K562 (cell line): ENCODE measurements around the gene OR6F1. TPM values are rescaled to one million over a fixed set of nuclear protein-coding genes. Genes with fewer than 3 reads are reported as not detected.

Source experiments
- ATAC-seq: fragments of 200-7000 bp; cut with Tn5 transposase; 3 replicates; pipeline ENCODE4 v1.9.1; 2020; ENCODE audit warnings: moderate library complexity
- BruUV-seq: library from RNA; stranded (reverse); fragments of 400-500 nt; replicated peaks from 2 replicates; lab custom pipeline; 2021; lab: Mats Ljungman, UMichigan
- CTCF ChIA-PET: fragments of 300-600 bp; formaldehyde crosslinking; extraction: SDS; loops from one replicate; lab custom pipeline; 2021; ENCODE audit warnings: low intra/inter-chr PET ratio; lab: Yijun Ruan, JAX
- POLR2A ChIA-PET: fragments of 300-600, 350-650 bp; sonication (Branson Sonifier 250); formaldehyde crosslinking; extraction: SDS; loops from one replicate; lab custom pipeline; 2021; ENCODE audit warnings: antibody characterized with exemption, inconsistent platforms; lab: Yijun Ruan, JAX
- DNase-seq, 4 experiments: peaks; one replicate each; pipeline versions ENCODE4 v3.0.0 to v3.0.0-alpha.2; 2011 to 2018; ENCODE audit warnings: low spot score in 3 of 4, mixed read lengths in 3 of 4; ENCODE audit errors: extremely low read depth in 1 of 4
- FAIRE-seq: peaks from 2 replicates; lab custom pipeline; 2011; peaks lifted over from hg19 to GRCh38; lab: Jason Lieb, UNC
- H2AFZ ChIP-seq: 2 replicates; pipeline ENCODE4 v1.6.0; 2011; ENCODE audit warnings: low read depth, low read length, control low read depth, inconsistent platforms
- H3K27ac ChIP-seq: fragments of 200-600 bp; 3 replicates; pipeline ENCODE4 v1.8.0; 2011; ENCODE audit warnings: low read depth, mild to moderate bottlenecking, control low read depth, inconsistent platforms, low read length, moderate library complexity, mixed read lengths; ENCODE audit errors: extremely low read depth
- H3K27me3 ChIP-seq, 2 experiments: fragments of 300-600 bp in 1 of 2; 2 replicates in 1 of 2; 3 replicates in 1 of 2; pipeline versions ENCODE4 v1.6.0 to v1.8.0; 2011; ENCODE audit warnings: inconsistent platforms in 2 of 2, low read length in 2 of 2, mild to moderate bottlenecking in 1 of 2, mixed read lengths in 1 of 2, moderate library complexity in 1 of 2; ENCODE audit not compliant: control insufficient read depth in 2 of 2, insufficient read depth in 2 of 2
- H3K36me3 ChIP-seq: fragments of 300-600 bp; 3 replicates; pipeline ENCODE4 v1.8.0; 2011; ENCODE audit warnings: mild to moderate bottlenecking, low read length, inconsistent platforms; ENCODE audit not compliant: control insufficient read depth, insufficient read depth
- H3K4me1 ChIP-seq, 2 experiments: fragments of 200-600 bp in 1 of 2; replicated peaks in 1 of 2; 2 replicates in 1 of 2; 3 replicates in 1 of 2; pipeline versions ENCODE4 v1.5.1 to v1.8.0; 2011; ENCODE audit warnings: inconsistent platforms in 2 of 2, low read length in 2 of 2, mild to moderate bottlenecking in 1 of 2, mixed read lengths in 1 of 2, moderate library complexity in 1 of 2; ENCODE audit not compliant: control insufficient read depth in 2 of 2, insufficient read depth in 2 of 2
- H3K4me2 ChIP-seq: 2 replicates; pipeline ENCODE4 v1.6.1; 2011; ENCODE audit warnings: low read length, control low read depth, inconsistent platforms, mixed read lengths; ENCODE audit not compliant: insufficient read depth
- H3K4me3 ChIP-seq: fragments of 200-600 bp; sonication (generic), shearing (Covaris generic); 2 replicates; pipeline ENCODE4 v1.5.1; 2016; ENCODE audit warnings: control low read depth, inconsistent platforms
- H3K79me2 ChIP-seq: fragments of 200-600 bp; 3 replicates; pipeline ENCODE4 v1.8.0; 2011; ENCODE audit warnings: low read length, inconsistent platforms; ENCODE audit not compliant: control insufficient read depth, insufficient read depth
- H3K9ac ChIP-seq, 2 experiments: 2 replicates each; pipeline versions ENCODE4 v1.6.0 to v1.6.1; 2011; ENCODE audit warnings: low read depth in 2 of 2, low read length in 2 of 2, control low read depth in 1 of 2, inconsistent platforms in 1 of 2, mild to moderate bottlenecking in 1 of 2, mixed read lengths in 1 of 2; ENCODE audit not compliant: insufficient read depth in 1 of 2
- H3K9me1 ChIP-seq: one replicate; pipeline ENCODE4 v1.6.0; 2011; ENCODE audit warnings: inconsistent platforms, mild to moderate bottlenecking, low read length, moderate library complexity; ENCODE audit not compliant: control insufficient read depth, insufficient read depth
- H3K9me3 ChIP-seq: replicated peaks from 2 replicates; pipeline ENCODE4 v1.5.1; 2011; ENCODE audit warnings: low read depth, low read length, inconsistent platforms; ENCODE audit not compliant: control insufficient read depth, insufficient read depth
- H4K20me1 ChIP-seq: replicated peaks from 2 replicates; pipeline ENCODE4 v1.6.1; 2011; ENCODE audit warnings: low read length, inconsistent platforms, mixed read lengths; ENCODE audit not compliant: control insufficient read depth, insufficient read depth
- FOXA1 ChIP-seq: fragments of 450-650 bp; IDR thresholded peaks from 2 replicates; pipeline ENCODE4 v1.6.1; 2016; ENCODE audit warnings: mild to moderate bottlenecking, borderline replicate concordance
- FOXA3 ChIP-seq, 2 experiments: fragments of 450-650 bp in 1 of 2; sonication (generic) in 1 of 2; formaldehyde crosslinking; IDR thresholded peaks in 1 of 2; conservative IDR thresholded peaks in 1 of 2; 2 replicates each; pipeline versions ENCODE4 v1.4.0 to v1.8.0; 2020 to 2022; ENCODE audit warnings: mild to moderate bottlenecking in 2 of 2, missing genetic modification reagents in 1 of 2
- ID3 ChIP-seq, 2 experiments: fragments of 250-450 bp in 1 of 2; fragments of 450-650 bp in 1 of 2; sonication (Bioruptor Pico) in 1 of 2; IDR thresholded peaks; 2 replicates each; pipeline versions ENCODE4 v1.6.1 to v1.8.0; 2016 to 2021; ENCODE audit warnings: mild to moderate bottlenecking in 2 of 2, moderate library complexity in 2 of 2, missing compliant biosample characterization in 1 of 2, missing genetic modification characterization in 1 of 2
- MXD1 ChIP-seq: fragments of 250-450 bp; sonication (Bioruptor Pico); IDR thresholded peaks from 2 replicates; pipeline ENCODE4 v1.8.0; 2021; ENCODE audit warnings: borderline replicate concordance, mild to moderate bottlenecking, moderate library complexity; ENCODE audit not compliant: poor library complexity, severe bottlenecking
- NEUROD1 ChIP-seq: fragments of 150-350 bp; IDR thresholded peaks from 2 replicates; pipeline ENCODE4 v1.6.1; 2014; ENCODE audit warnings: borderline replicate concordance, low read length, low read depth; ENCODE audit not compliant: partially characterized antibody
- RAD21 ChIP-seq, 2 experiments: fragments of 250-450 bp in 1 of 2; fragments of 450-650 bp in 1 of 2; sonication (Bioruptor Pico) in 1 of 2; formaldehyde crosslinking in 1 of 2; IDR thresholded peaks in 1 of 2; conservative IDR thresholded peaks in 1 of 2; 2 replicates each; pipeline versions ENCODE4 v1.4.0 to v1.8.0; 2020 to 2022; ENCODE audit warnings: mild to moderate bottlenecking in 2 of 2, moderate library complexity in 1 of 2
- RCOR1 ChIP-seq, 2 experiments: IDR thresholded peaks; 2 replicates each; pipeline ENCODE4 v1.6.1; 2012; ENCODE audit warnings: low read depth in 2 of 2, low read length in 2 of 2, borderline replicate concordance in 1 of 2, improper control_type of control experiment in 1 of 2
- USF2 ChIP-seq: sonication (generic); formaldehyde crosslinking; IDR thresholded peaks from 2 replicates; pipeline ENCODE4 v1.5.0; 2020; ENCODE audit warnings: missing genetic modification reagents
- ZC3H4 ChIP-seq: sonication (generic); formaldehyde crosslinking; IDR thresholded peaks from 2 replicates; pipeline ENCODE4 v1.9.0; 2021; ENCODE audit warnings: missing genetic modification reagents, borderline replicate concordance
- ZNF263 ChIP-seq: sonication (generic); formaldehyde crosslinking; IDR thresholded peaks from 2 replicates; pipeline ENCODE4 v1.8.0; 2022; ENCODE audit warnings: mild to moderate bottlenecking, missing genetic modification reagents, borderline replicate concordance
- ZNF277 ChIP-seq: fragments of 250-450 bp; sonication (Bioruptor Pico); IDR thresholded peaks from 2 replicates; pipeline ENCODE4 v1.8.0; 2022; ENCODE audit warnings: inconsistent platforms, mild to moderate bottlenecking, moderate library complexity, borderline replicate concordance
- ZNF316 ChIP-seq: fragments of 450-650 bp; IDR thresholded peaks from 2 replicates; pipeline ENCODE4 v1.6.1; 2016
- ZNF395 ChIP-seq: fragments of 200-800 bp; sonication (Bioruptor generic); IDR thresholded peaks from 2 replicates; pipeline ENCODE4 v1.6.1; 2017; ENCODE audit warnings: missing genetic modification characterization, missing compliant biosample characterization
- ZNF511 ChIP-seq: sonication (generic); formaldehyde crosslinking; IDR thresholded peaks from 2 replicates; pipeline ENCODE4 v1.8.0; 2022; ENCODE audit warnings: mild to moderate bottlenecking, missing genetic modification reagents
- ZNF551 ChIP-seq: fragments of 250-450 bp; sonication (Bioruptor Pico); IDR thresholded peaks from 2 replicates; pipeline ENCODE4 v1.5.0; 2021; ENCODE audit warnings: mild to moderate bottlenecking, moderate library complexity
- WGBS: fragments of 100-300 bp; shearing (Covaris generic); methylation state at CpG from one replicate; pipeline ENCODE4 v1.1.6; 2016; ENCODE audit warnings: low coverage, mixed read lengths; ENCODE audit not compliant: insufficient coverage; ENCODE audit errors: missing lambda C conversion rate; 5-methylcytosine and 5-hydroxymethylcytosine counted together
- in situ Hi-C: fragments of 300-500 bp; cut with MboI; formaldehyde crosslinking; loops from 4 replicates; pipeline ENCODE4 v1.15.0; 2018; ENCODE audit warnings: inconsistent platforms, mixed read lengths
- intact Hi-C: fragments of 100-400 bp; cut with micrococcal nuclease; formaldehyde crosslinking; loops from 2 replicates; pipeline ENCODE4 v1.14.2; 2022
- polyA plus RNA-seq, 8 experiments: library from polyadenylated mRNA; depleted of rRNA in 4 of 8; stranded (reverse) in 5 of 8; unstranded in 3 of 8; fragments of >200 nt; fragmentation: Nextera tagmentation in 2 of 8; fragmentation: Illumina TruSeq in 1 of 8; extraction: Ambion mirVana in 2 of 8; extraction: Trizol in 1 of 8; gene quantifications; 2 replicates each; pipeline versions ENCODE4 v1.2.1 to v1.2.3, GENCODE V29; 2011 to 2014; ENCODE audit warnings: inconsistent platforms in 1 of 8, missing spikeins in 1 of 8
- total RNA-seq, 7 experiments: library from RNA; depleted of rRNA in 6 of 7; stranded (reverse); fragments of >200 nt in 6 of 7; fragmentation: Illumina TruSeq in 2 of 7; extraction: Trizol in 2 of 7; gene quantifications; 2 replicates each; pipeline versions ENCODE4 v1.2.1 to v1.2.3, GENCODE V29; 2011 to 2021; ENCODE audit warnings: low replicate concordance in 1 of 7

OR6F1 gene
- total and polyA plus RNA-seq, 9 of the 15 experiments (the other 6 are each of a cell fraction or from before 2014, with no cell fraction given): not detected

- TF ChIP-seq ZNF277 (CRISPR knock-in tag) (no peak), ID3 (CRISPR knock-in tag; IDR thresholded peaks at IDR 0.05) (no peak), ID3 (tag; IDR thresholded peaks at IDR 0.05) (no peak), ZNF551 (CRISPR knock-in tag) (no peak), FOXA1 (no peak), NEUROD1 (no peak), ZC3H4 (CRISPR knock-in tag) (no peak)
Measured at GRCh38 chr1:247716546-247716945, at the start of gene OR6F1 (continued).

- Histone ChIP-seq H3K27ac (no peak within 1 kb of the TSS), H3K79me2 (no peaks in the 10 kb centered on the region), H3K27me3 (no peaks in the 10 kb centered on the region), H2AFZ (no peak within 1 kb of the TSS), H4K20me1 (no peaks in the 10 kb centered on the region), H3K4me3 (no peak within 1 kb of the TSS), H3K4me2 (no peak within 1 kb of the TSS), H3K9me3 (no peaks in the 10 kb centered on the region), H3K36me3 (no peaks in the 10 kb centered on the region), H3K9me1 (no peaks in the 10 kb centered on the region), H3K4me1 (no peaks in the 10 kb centered on the region), H3K9ac (no peak within 1 kb of the TSS)
- POLR2A ChIA-PET: no interaction called here
- intact Hi-C loops: no loop called here
- no TSS peak for BruUV-seq
- no peak for FAIRE-seq
- CTCF ChIA-PET: no interaction called here
- no peak for DNase-seq
- ATAC-seq: no peak
- whole genome bisulfite sequencing: 0% methylated on average over 3 of the region's 3 CpGs
- in situ Hi-C loops: no loop called here
- TF ChIP-seq USF2 (CRISPR knock-in tag) (no peak), MXD1 (no peak), RAD21 (CRISPR knock-in tag; conservative IDR thresholded peaks at IDR 0.05 in 1 of 2, IDR thresholded peaks at IDR 0.05 in 1 of 2) (no peak), ZNF395 (CRISPR knock-in tag) (no peak), RCOR1 (IDR thresholded peaks at IDR 0.05; ENCODE audit: borderline replicate concordance in 1 of 2, low read depth in 2 of 2, low read length in 2 of 2) (no peak), ZNF316 (no peak), ZNF263 (no peak), FOXA3 (CRISPR knock-in tag; conservative IDR thresholded peaks at IDR 0.05 in 1 of 2, IDR thresholded peaks at IDR 0.05 in 1 of 2) (no peak), ZNF511 (CRISPR knock-in tag) (no peak)
Measured at GRCh38 chr1:247760456-247760855, 44.0 kb upstream of the OR6F1 start, which contains the start of gene OR1C1. Gene OR1C1 (minus strand): TSS chr1:247760556. CDS start chr1:247758406, 2,150 bp downstream.
